Testis (tissue), 3 donors: ENCODE results near the gene MAP6D1. TPM values are rescaled to one million over a fixed set of nuclear protein-coding genes. Genes with fewer than 3 reads are reported as not detected.
"Not testable (repeated sequence)": the region's sequence is repeated elsewhere in the genome, so short reads cannot be mapped to it uniquely, and the experiment has no call there.

Source experiments
- DNase-seq: peaks from one replicate; pipeline ENCODE4 v3.0.0-alpha.2; 2019
- H3K27ac ChIP-seq, 2 donors: fragments of 200-600 bp; sonication (generic); one replicate each; pipeline ENCODE4 v1.5.1; 2019
- H3K27me3 ChIP-seq: fragments of 200-600 bp; sonication (generic); one replicate; pipeline ENCODE4 v1.5.1; 2019
- H3K36me3 ChIP-seq: fragments of 200-600 bp; sonication (generic); one replicate; pipeline ENCODE4 v1.5.1; 2017; ENCODE audit warnings: low read depth; ENCODE audit errors: missing control alignments
- H3K4me1 ChIP-seq: fragments of 200-600 bp; sonication (generic); one replicate; pipeline ENCODE4 v1.5.1; 2019
- H3K4me3 ChIP-seq, 2 donors: fragments of 200-600 bp; sonication (generic); one replicate each; pipeline ENCODE4 v1.5.1; 2017 to 2019
- H3K9me3 ChIP-seq: fragments of 200-600 bp; sonication (generic); one replicate; pipeline ENCODE4 v1.5.1; 2017
- POLR2A ChIP-seq: fragments of 450-650 bp; IDR thresholded peaks from one replicate; pipeline ENCODE4 v1.6.1; 2017; ENCODE audit warnings: antibody characterized with exemption, mild to moderate bottlenecking, moderate library complexity
- WGBS, 2 donors: methylation state at CpG; one replicate each; pipeline ENCODE4 v1.1.5; 2018; 5-methylcytosine and 5-hydroxymethylcytosine counted together
- intact Hi-C: fragments of 100-400 bp; cut with DNase I; formaldehyde crosslinking; loops from one replicate; pipeline ENCODE4 v1.15.1; 2023; ENCODE audit warnings: low total_unique reads
- polyA plus RNA-seq: library from polyadenylated mRNA; stranded (reverse); fragments of 350-450 nt; fragmentation: Illumina TruSeq; extraction: RNeasy Lipid Tissue Mini Kit (QIAGEN cat#74804); gene quantifications from one replicate; pipeline ENCODE4 v1.2.3, GENCODE V29; 2014; ENCODE audit warnings: low read depth, low replicate concordance; ENCODE audit not compliant: insufficient read depth
- total RNA-seq, 2 donors: library from RNA; depleted of rRNA; stranded (reverse); fragments of >200 nt; gene quantifications; one replicate each; pipeline ENCODE4 v1.2.3, GENCODE V29; 2016
- TF ChIP-seq, protein P1 (sequence below), 3 experiments: fragments of 450-650 bp in 2 of 3; fragments of 200-600 bp in 1 of 3; sonication (generic) in 1 of 3; IDR thresholded peaks; one replicate each; pipeline ENCODE4 v1.5.1; 2016 to 2019; ENCODE audit warnings: antibody characterized with exemption in 3 of 3, mild to moderate bottlenecking in 2 of 3, moderate library complexity in 1 of 3

The MAP6D1 gene
- total and polyA plus RNA-seq, 3 donors from 2014 or later = 0.80 to 8.3 (median 4.8) TPM

GRCh38 chr3:183781246-183781645 lies 44.1 kb downstream of the MAP6D1 start:
- Histone ChIP-seq H3K27me3 (no peaks in the 10 kb centered on the region), H3K4me1 (no peaks in the 10 kb centered on the region), H3K27ac (no peak overlapping the region), H3K4me3 (no peak overlapping the region), H3K9me3 (no peaks in the 10 kb centered on the region), H3K36me3 (no peaks in the 10 kb centered on the region)
- intact Hi-C loops = no loop called here
- DNase-seq = no peak
- TF ChIP-seq, protein P1, sequence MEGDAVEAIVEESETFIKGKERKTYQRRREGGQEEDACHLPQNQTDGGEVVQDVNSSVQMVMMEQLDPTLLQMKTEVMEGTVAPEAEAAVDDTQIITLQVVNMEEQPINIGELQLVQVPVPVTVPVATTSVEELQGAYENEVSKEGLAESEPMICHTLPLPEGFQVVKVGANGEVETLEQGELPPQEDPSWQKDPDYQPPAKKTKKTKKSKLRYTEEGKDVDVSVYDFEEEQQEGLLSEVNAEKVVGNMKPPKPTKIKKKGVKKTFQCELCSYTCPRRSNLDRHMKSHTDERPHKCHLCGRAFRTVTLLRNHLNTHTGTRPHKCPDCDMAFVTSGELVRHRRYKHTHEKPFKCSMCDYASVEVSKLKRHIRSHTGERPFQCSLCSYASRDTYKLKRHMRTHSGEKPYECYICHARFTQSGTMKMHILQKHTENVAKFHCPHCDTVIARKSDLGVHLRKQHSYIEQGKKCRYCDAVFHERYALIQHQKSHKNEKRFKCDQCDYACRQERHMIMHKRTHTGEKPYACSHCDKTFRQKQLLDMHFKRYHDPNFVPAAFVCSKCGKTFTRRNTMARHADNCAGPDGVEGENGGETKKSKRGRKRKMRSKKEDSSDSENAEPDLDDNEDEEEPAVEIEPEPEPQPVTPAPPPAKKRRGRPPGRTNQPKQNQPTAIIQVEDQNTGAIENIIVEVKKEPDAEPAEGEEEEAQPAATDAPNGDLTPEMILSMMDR (IDR thresholded peaks at IDR 0.05) = no peak
- TF ChIP-seq POLR2A = no peak
- 92 to 93% methylated on average over 6 of the region's 6 CpGs for WGBS, 2 donors

- Histone ChIP-seq H3K36me3 (no peaks in the 10 kb centered on the region), H3K27ac (no peak overlapping the region), H3K4me3 (no peak overlapping the region), H3K27me3 (no peaks in the 10 kb centered on the region), H3K4me1 (no peaks in the 10 kb centered on the region), H3K9me3 (no peaks in the 10 kb centered on the region)
- intact Hi-C loops = no loop called here
- TF ChIP-seq POLR2A = no peak
- TF ChIP-seq, protein P1 (IDR thresholded peaks at IDR 0.05) = no peak
- WGBS, 2 donors = 83 to 87% methylated on average over 14 of the region's 14 CpGs
- DNase-seq = no peak
Measured at GRCh38 chr3:183779896-183780465, 45.4 kb downstream of the MAP6D1 start.

GRCh38 chr3:183777016-183777618 lies 48.3 kb downstream of the MAP6D1 start:
- TF ChIP-seq, protein P1 (IDR thresholded peaks at IDR 0.05) = no peak
- no peak for TF ChIP-seq POLR2A
- no peak for DNase-seq
- Histone ChIP-seq H3K9me3 (no peaks in the 10 kb centered on the region), H3K27ac (no peak overlapping the region), H3K36me3 (no peaks in the 10 kb centered on the region), H3K4me1 (no peaks in the 10 kb centered on the region), H3K4me3 (no peak overlapping the region), H3K27me3 (no peaks in the 10 kb centered on the region)
- WGBS, 2 donors = 82 to 84% methylated on average over 4 of the region's 4 CpGs
- intact Hi-C loops = no loop called here

DNA sequence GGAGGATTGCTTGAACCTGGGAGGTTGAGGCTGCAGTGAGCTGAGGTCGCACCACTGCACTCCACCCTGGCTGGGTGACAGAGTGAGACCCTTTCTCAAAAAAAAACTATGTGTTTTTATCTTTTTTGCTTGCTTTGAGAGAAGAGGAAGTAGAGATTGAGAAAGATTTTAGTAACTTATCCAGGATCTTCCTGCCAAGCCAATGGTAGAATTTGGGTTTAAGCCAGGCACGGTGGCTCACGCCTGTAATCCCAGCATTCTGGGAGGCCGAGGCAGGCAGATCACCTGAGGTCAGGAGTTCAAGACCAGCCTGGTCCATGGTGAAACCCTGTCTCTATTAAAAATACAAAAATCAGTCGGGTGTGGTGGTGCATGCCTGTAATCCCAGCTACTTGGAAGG lies 48.9 kb downstream of the MAP6D1 start:
- H3K9me3 ChIP-seq, H3K27me3 ChIP-seq, H3K36me3 ChIP-seq, H3K4me3 ChIP-seq, H3K4me1 ChIP-seq, DNase-seq, intact Hi-C loops: not testable (repeated sequence)
- WGBS, 2 donors = 90 to 92% methylated on average over 5 of the region's 5 CpGs
- H3K27ac ChIP-seq = peak overlapping the region in 1 of 2 donors; percentile 48

- Histone ChIP-seq H3K27me3 (no peaks in the 10 kb centered on the region), H3K36me3 (no peaks in the 10 kb centered on the region), H3K4me3 (no peak overlapping the region), H3K27ac (peak overlapping the region in 1 of 2 donors; percentile 48), H3K9me3 (no peaks in the 10 kb centered on the region), H3K4me1 (no peaks in the 10 kb centered on the region)
- peak; percentile 83 for DNase-seq
- intact Hi-C loops = no loop called here
- TF ChIP-seq, protein P1 (IDR thresholded peaks at IDR 0.05) = no peak
- no peak for TF ChIP-seq POLR2A
- WGBS, 2 donors = 47 to 55% methylated on average over 5 of the region's 5 CpGs
Measured at GRCh38 chr3:183775781-183776180, 49.6 kb downstream of the MAP6D1 start.
